Stimulated activated CD4-positive, alpha-beta T cell treated with anti-CD3 and anti-CD28 coated beads, Interleukin-15, amount 100 ng/mL, for 48 hours (primary cell): ENCODE results near the gene NAV2.

Source experiments
- DNase-seq, 2 donors: peaks; one replicate each; pipeline ENCODE4 v3.0.0-alpha.2; 2020; ENCODE audit warnings: low read depth in 2 of 2

Gene NAV2

DNA sequence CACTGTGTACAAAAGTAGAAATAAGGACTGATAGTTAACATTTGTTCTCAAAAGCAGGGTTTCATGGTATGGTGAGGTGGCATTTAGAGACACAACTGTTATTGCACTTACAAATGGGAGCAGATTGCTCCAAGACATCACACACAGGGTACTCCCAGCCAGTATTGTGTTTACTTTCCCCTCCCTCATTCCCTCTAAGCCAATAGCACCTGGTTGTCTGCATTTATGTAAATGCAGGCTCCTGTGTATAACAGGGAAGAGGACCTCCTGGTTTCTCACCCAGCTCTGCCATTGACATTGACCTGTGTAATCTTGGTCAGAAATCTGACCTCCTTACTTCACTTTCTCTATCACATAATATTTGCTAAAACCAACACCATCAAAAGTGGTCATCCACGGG lies 154.4 kb downstream of the NAV2 start:
- no peak for DNase-seq

DNA sequence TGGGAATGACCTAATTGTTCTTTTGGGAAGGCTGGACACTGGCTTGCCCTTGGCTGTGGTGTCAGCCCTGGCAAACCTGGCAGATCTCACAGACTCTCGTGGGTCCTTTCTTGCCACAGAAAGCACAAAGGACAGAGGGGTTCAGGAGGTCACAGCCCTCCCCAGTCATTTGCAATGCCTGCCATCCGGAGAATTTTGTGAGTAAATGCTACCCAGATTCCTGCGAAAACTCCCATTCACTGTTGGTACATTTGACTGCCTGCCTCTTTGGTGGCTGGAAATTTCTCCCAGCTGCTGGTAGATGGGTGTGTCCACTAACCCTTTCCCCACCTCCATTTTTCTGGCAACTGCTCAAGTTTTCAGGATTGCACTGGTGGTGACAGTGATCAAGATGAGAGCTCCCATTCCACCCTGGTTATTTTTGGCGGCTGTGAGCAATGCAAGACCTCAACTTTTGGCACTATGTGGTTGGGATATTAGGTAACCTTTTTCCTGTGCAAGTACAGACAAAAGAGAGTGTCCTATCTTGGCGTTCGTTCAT lies 155.7 kb downstream of the NAV2 start:
- no peak for DNase-seq

DNA sequence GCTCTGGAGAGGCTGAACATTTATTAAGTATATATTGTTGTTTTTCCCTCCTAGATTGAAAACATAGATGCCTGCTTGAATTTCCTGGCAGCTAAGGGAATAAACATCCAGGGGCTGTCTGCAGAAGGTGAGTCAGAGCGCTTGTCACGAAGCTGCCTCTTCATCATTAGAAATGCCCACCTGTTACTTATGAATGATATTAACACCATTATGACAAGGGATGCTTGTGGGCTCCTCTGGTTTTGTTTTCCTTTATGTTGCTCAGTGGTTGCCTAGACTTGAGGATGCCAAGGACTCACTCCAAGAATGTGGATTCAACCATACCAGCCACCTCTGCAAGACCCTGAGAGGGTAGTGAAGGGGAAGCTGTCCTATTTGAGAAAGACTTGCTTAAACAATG lies 156.2 kb downstream of the NAV2 start:
- DNase-seq, result no peak

DNA sequence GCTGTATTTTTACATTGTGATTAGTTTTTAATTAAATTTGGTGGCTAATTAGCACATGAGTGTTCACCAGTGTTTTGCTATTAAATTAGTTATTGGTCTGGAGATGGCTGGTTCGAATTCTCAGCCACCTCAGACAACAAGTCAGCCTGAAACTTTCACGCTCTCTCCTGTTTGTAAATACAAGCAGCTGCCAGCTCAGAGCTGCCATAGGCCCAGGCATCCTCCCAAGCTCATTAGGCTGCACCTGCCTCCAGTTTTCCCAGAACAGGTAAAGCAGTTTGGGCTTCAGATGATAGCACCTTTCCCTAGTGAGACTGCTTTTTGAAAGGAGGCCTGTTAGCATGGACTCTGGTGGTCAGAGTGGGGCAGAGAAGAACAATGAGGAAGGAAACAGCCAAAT lies 156.8 kb downstream of the NAV2 start:
- DNase-seq, result no peak

DNA sequence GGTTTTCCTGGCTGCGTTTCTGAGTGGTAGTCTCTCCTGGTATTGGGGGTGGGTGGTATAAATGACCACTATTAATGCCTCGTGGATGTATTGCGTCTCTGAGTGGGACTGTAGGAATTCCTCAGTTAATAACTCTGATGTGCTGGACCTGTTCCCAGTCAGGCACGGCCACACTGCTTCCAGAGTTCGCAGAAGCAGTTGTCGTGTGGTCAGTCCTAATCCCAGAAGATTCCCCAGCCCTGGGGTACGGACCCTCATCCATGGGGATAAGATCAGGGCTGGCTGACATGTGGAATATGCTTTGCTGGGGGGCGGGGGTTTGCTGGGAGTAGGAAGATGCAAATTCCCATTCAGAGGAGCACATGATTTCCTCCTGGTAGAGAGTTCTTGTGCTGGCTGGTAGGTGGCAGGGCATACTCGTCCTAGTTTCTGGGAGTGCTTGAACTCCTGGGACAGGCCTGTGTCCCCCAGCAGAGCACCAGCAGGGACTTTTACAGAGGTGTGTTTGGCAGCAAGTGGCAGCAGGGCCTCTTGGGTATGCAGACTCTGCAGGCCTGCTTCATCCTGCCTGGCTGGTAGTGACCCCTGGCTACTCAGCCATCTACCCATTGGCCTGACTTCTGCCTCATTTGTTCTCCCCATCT lies 157.4 kb downstream of the NAV2 start:
- DNase-seq, result no peak

DNA sequence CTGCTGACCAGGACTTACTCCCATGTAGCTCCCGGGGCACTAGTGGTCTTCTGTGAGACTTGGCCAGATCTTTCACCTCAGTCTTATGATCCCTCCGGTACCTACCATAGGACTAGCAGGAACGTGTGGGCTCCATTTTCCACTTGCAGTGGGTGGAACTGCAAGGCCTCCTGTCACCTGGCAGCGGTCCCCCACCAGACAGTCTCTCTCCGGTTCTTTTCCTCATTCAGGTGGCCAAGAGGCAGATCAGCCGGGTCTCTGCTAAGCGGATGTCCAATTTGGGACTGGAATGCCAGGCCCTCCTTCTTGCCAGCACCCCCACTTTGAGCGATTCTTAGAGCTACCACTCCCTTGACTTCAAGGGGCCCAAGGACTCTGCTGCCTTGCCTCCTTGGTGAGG lies 158.9 kb downstream of the NAV2 start:
- DNase-seq, result no peak

DNA sequence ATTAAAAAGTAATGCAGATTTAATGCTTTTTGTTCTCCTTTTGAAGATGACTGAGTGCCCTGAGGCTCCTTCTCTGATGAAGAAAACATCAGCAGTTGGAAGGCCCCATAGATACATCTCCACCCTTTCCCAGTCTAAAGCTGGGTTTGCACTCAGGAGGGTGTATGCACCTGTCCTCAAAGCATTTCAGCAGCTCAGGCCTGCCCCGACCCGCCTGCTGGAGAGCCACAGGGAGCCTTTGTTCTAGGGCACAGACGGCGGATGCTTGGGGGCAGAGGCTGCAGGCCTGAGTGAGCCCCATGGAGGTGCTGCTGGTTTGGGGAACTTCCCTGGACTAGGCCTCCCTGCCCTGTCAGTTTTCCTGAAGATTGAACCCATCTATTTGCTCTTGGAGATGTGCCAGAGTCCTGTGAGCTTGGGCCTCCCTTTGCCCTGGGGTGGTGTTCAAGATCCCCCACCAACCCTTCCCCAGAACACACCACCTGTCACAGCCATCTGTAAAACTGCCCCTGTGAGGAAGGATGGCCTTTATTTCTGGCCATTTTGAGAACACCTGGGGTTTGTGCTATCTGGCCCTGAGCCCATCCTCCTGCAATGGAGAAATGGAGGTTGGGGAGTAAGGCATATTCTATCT lies 160.0 kb downstream of the NAV2 start:
- DNase-seq, result no peak

DNA sequence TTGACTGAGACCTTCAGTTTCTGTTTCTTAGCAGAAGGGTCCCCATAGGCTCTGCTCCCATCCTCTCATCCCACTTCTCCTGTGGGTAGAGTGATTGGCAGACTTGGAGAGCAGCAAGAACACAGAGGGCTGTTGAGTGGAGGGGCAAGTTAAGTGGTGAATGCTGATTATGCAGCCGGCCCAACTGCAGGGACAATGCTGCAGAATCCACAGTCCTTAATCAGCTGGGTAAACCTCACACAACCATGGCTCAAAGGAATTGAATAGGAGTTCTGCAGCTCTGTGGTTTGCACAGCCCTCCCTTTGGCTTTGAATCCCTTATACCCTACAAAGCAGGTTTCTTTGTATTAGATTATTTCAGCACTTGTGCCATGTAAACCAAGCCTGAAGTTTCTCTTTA lies 161.1 kb downstream of the NAV2 start:
- no peak for DNase-seq

DNA sequence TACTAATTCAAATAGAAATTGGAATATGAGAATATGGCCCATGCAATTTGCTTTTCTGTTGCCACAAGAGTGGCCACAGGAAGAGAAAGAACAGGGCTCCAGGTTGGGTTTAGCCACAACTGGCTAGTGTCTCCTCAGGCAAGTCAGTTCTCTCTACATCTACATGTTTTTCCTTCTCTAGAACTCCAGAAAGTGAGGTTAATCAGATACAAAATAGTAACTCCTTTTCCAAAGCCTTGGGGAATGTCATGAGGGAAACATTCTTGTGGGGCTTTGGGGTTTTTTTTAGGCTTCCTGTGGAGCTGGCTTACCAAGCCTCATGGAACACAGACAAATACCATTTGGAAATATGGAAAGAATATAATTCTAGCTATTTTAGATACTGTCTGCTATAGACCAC lies 161.6 kb downstream of the NAV2 start:
- DNase-seq, result no peak

DNA sequence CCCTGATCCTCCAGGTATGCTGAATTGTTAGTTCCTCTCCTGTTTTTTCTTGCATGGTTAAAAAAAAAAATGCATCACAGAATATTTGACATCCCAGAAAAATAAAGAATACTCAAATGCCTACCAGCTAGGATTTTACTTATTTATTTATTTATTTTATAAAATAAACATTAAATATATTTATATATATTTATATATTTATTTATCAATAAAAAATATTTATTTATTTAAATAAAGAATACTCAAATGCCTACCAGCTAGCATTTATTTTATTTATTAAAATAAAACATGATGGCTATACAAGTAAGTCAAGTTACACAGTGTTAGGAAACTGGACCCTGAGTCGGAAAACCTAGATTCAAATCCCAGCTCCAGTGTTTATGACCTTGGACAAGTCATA lies 164.1 kb downstream of the NAV2 start:
- DNase-seq, result no peak

DNA sequence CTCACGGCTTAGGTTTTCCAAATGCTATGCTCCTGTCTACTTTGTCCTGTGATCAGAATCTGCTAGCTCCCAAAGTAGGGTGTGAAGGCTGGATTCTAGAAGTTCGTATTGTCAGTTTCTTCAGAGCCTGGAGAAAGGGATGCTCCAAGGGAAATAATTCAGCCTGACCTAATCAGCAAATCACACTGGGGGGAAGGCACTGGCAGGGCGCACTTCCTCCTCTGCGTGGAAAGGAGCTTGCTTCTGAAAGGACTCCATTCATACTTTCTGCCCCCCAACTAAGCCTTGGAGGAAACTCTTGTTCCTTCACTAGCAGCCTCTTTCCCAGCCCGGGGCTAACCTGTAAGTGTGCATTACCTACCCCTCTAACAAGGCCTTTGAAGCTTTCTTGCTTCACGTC lies 165.9 kb downstream of the NAV2 start:
- no peak for DNase-seq

DNA sequence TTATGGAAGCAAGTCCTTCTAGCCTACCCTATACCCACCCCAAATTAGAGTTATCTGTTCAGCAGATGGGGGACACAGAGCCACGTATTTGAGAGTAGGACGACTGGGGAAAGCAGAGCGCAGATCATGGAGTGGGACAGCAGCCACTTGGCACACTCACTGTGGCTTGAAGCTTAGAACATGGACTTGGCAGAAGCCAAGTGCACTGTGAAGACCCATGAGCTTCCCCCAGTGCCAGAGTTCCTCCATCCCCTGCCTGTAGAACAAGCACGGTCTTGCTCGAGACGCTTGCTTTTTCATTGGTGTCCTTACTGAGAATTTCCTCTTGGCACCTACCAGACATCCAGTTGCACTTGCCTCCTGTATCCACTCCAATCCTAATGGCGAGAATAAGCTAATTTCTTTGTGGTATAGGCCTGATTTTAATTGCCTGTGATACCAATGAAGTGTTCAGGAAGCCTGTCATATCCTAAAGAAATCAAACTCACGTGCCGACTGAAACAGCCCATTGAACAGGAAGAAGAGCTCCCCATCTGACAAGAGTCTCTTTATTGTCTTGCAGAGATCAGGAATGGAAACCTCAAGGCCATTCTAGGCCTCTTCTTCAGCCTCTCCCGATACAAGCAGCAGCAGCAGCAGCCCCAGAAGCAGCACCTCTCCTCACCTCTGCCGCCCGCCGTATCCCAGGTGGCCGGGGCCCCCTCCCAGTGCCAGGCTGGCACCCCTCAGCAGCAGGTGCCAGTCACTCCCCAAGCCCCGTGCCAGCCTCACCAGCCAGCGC lies 166.9 kb downstream of the NAV2 start:
- no peak for DNase-seq

DNA sequence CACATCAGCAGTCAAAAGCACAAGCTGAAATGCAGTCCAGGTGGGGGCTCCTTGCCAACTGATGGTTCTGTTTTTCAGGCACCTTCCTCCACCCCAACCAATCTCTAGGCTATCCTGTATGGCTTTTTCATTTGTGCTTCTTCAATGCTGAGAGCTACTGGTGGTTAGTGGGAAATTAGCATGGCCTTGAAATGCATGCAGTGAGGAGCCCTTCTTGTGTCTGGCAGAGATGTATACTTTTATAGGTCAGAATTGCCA lies 167.4 kb downstream of the NAV2 start:
- no peak for DNase-seq

DNA sequence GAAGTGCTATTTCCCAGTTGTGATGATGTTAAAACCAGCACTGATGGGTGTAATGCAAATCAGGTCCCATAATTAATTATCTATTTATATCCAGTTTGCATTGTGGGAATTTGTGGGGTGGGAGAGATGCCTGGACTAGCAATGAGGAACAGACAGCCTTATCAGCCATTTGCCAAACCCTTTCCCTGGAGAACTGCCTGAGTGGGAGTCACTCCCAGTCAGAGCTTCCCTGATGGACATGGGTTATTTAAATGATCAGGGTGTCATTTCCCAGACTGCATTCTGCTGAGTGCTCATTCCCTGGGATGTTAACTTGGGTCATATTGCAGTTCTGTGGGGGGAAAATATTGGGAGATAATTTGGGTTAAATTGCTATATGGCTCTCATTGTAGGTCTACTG lies 168.5 kb downstream of the NAV2 start:
- DNase-seq, result no peak

DNA sequence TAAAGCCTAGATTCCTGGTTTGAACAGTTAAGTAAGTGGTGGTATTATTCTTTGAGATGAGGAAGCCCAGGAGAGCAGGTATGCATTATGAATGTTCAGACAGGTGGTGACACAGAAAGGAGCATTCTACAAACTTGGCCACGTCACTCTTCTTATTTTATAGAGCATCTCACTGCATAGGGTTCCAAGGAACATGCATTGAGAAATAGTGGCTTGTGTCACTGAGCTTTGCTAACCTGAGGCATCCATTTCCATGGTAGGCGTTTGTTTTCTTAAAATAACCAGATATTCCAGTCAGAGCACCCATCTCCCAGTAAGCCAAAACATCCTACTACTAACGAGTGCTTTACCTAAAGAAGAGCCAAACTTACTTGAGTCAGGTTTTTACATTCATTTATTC lies 169.7 kb downstream of the NAV2 start:
- DNase-seq, result no peak

DNA sequence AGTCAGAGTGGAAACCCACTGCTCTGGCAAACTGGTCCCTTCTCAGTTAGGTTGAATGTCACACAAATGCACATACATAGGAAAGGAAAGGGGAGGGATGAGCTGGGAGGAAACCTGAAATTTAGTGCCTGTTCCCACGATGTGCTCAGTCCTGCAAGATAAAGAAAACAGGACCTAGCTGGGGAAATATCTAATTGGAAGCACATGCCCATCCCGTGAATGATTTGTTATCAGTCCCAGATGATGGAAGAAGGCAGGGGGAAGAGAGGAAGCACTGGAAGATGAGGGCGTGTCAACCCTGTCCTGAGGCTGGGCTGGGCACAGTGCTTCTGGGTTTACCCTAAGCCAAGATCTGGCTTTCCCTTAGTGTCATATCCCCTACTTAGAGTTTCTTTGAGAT lies 173.9 kb downstream of the NAV2 start:
- DNase-seq, result no peak

DNA sequence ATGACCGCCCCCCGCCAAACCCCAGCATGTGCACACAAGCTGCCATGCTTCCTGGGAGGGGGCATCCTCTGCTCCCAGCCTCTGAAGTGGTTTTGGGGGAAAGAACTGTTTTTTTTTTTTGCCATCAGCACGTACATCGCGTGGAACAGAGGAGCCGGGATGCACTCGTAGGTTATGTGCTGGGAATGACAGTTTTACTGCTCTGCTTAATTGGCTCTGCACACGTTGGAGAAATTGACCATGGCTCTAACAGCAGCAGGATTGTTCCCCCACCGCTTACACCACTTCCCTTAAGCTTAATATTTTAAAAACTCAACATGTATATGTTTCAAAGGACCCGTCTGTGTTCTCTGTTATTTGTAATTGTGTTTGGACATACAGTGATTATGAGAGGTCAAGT lies 175.2 kb downstream of the NAV2 start:
- DNase-seq, result no peak

DNA sequence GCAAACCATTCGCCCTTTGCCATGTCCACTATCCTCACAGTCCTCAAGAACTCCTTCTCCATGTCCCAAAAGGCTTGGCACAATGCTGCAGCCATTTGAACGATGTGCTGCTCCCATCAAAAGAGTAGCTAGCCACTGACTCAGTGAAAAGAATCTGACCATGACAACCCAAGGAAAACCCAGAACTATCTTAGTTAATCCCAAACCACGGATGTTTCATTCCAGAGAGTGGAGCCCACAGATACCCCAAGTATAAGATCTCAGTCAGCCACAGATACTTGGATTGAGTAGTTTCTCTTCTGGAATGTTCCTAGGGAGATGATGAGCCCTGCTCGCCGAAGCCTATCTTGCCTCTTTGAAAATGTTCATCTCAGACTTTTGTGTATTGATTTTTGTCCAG lies 176.9 kb downstream of the NAV2 start:
- no peak for DNase-seq

DNA sequence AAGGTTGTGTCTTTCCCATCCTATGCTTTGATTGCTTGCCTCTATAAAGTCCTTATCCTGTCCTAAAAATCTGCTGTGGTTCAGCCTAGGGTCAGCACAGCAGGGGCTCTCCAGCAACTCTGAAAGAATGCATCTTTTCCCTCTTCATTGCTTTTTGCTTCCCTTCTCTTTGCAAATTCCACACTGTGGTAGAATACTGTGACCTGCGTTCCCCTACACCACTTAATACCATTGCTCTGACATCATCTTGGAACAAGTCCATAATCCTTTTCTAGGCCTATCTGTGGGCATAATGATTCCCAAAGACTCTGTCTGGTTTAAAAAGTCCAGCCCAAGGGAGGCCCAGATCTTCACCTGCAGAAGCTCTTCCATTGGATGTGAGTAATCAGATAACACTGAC lies 177.7 kb downstream of the NAV2 start:
- no peak for DNase-seq

DNA sequence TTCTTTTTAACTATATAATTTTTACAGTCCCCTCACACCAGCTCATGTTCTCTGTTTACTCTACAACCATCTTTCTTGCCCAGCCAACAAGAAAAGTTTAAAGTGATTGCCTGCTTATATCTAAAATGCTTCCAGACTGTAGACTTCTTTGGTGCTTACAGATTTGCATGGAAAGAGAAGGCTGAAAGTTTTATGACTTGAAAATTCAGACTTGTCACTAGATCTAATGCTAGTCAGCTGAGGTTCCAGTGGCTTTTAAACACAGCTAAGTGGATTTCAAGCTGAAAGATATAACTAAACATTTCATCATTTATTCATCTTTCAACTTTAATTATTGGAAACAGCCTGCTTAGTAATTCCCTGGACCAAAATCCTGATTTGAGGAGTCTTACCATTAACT lies 178.4 kb downstream of the NAV2 start:
- no peak for DNase-seq

DNA sequence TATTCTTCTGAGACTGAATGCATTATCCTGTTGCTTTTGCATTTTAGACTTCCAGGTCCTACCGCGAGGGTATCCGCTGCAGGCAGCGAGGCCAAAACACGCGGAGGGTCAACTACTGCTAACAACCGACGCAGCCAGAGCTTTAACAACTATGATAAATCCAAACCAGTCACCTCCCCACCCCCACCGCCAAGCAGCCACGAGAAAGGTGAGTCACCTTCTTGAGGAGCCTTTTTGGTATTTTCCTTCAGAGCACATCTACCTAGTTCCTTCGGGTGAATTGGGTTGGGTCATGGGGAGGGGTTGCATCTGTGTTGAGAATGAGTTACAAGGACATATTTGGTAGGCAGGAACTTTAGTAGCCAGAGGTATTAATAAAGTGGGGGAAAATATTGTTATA lies 179.8 kb downstream of the NAV2 start:
- DNase-seq, result no peak

DNA sequence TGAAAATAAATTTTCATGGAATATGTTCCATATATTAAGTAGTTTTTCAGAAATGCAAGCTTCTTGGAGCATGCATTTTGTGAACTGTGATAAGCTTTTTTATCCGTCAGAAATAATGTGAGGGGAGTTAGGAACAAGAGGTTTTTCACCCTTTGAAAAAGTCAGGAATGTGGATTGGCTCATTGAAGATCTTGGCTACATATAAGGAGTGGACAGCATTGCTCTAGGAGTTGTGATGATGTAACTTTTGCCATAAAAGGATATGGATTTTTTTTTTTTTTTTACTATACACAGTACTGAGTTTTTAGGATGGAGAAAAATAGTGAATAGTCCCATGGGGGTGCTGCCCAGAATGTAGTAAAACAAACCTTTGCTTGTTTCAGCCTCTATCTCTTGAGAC lies 180.2 kb downstream of the NAV2 start:
- DNase-seq, result no peak

DNA sequence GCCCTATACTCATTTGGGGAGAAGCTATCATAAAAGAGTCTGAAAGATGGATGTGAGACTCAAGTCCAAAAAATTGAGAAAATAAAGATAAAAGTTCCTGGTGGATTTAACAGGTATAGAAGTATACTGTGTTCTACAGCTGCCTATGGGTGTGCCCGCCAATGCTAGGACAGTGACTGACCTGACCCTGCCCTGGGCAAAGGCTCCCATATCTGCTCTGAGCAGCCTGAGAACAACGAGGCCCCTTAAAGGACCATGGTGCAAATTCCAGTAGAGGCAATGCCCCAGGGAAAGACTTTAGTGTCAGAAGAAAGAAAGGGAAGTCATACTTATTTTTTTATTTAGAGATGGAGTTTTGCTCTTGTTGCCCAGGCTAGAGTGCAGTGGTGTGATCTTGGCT lies 181.8 kb downstream of the NAV2 start:
- DNase-seq, result no peak
